A549 (cell line): ENCODE results near the gene LMF1.

ENCODE experiments used
- CTCF ChIP-seq: fragments of >200 bp; sonication (Bioruptor Twin); formaldehyde crosslinking; IDR thresholded peaks from 3 replicates; pipeline ENCODE4 v1.5.1; 2016
- EP300 ChIP-seq, 2 experiments: fragments of >200 bp; sonication (Bioruptor Twin); formaldehyde crosslinking; IDR thresholded peaks; 2 replicates in 1 of 2; 3 replicates in 1 of 2; pipeline ENCODE4 v1.6.1; 2016 to 2017
- HMGXB4 ChIP-seq: fragments of 250-450 bp; sonication (Bioruptor Pico); IDR thresholded peaks from 2 replicates; pipeline ENCODE4 v1.5.0; 2021; ENCODE audit warnings: mild to moderate bottlenecking, moderate library complexity, borderline replicate concordance
- KDM1A ChIP-seq: fragments of 200-600 bp; sonication (generic); IDR thresholded peaks from 2 replicates; pipeline ENCODE4 v1.6.1; 2016; ENCODE audit warnings: low read depth, mild to moderate bottlenecking
- MAFK ChIP-seq: fragments of 450-650 bp; IDR thresholded peaks from 2 replicates; pipeline ENCODE4 v1.6.1; 2014; ENCODE audit not compliant: partially characterized antibody
- POLR2A ChIP-seq: IDR thresholded peaks from 2 replicates; pipeline ENCODE4 v1.6.1; 2012; ENCODE audit warnings: mild to moderate bottlenecking, low read length
- RFX5 ChIP-seq: fragments of 450-650 bp; IDR thresholded peaks from 2 replicates; pipeline ENCODE4 v1.7.1; 2014; ENCODE audit warnings: antibody characterized with exemption, mild to moderate bottlenecking, moderate library complexity
- RNF2 ChIP-seq: fragments of 200-600 bp; sonication (generic); IDR thresholded peaks from 2 replicates; pipeline ENCODE4 v1.6.1; 2016; ENCODE audit warnings: low read depth, mild to moderate bottlenecking, antibody characterized with exemption, moderate library complexity, borderline replicate concordance
- TF ChIP-seq, protein P1 (sequence below): fragments of 200-600 bp; sonication (generic); IDR thresholded peaks from 2 replicates; pipeline ENCODE4 v1.6.1; 2016; ENCODE audit warnings: antibody characterized with exemption, mild to moderate bottlenecking, moderate library complexity
- TF ChIP-seq, protein P2 (sequence below): IDR thresholded peaks from 2 replicates; pipeline ENCODE4 v1.6.1; 2012; ENCODE audit warnings: low read depth, borderline replicate concordance
- TF ChIP-seq, protein P3 (sequence below): IDR thresholded peaks from 2 replicates; pipeline ENCODE4 v1.6.1; 2012

GRCh38 chr16:901149-901548, 69.6 kb downstream of the LMF1 start:
- TF ChIP-seq CTCF, result no peak
- TF ChIP-seq POLR2A, result no peak
- TF ChIP-seq, protein P1, sequence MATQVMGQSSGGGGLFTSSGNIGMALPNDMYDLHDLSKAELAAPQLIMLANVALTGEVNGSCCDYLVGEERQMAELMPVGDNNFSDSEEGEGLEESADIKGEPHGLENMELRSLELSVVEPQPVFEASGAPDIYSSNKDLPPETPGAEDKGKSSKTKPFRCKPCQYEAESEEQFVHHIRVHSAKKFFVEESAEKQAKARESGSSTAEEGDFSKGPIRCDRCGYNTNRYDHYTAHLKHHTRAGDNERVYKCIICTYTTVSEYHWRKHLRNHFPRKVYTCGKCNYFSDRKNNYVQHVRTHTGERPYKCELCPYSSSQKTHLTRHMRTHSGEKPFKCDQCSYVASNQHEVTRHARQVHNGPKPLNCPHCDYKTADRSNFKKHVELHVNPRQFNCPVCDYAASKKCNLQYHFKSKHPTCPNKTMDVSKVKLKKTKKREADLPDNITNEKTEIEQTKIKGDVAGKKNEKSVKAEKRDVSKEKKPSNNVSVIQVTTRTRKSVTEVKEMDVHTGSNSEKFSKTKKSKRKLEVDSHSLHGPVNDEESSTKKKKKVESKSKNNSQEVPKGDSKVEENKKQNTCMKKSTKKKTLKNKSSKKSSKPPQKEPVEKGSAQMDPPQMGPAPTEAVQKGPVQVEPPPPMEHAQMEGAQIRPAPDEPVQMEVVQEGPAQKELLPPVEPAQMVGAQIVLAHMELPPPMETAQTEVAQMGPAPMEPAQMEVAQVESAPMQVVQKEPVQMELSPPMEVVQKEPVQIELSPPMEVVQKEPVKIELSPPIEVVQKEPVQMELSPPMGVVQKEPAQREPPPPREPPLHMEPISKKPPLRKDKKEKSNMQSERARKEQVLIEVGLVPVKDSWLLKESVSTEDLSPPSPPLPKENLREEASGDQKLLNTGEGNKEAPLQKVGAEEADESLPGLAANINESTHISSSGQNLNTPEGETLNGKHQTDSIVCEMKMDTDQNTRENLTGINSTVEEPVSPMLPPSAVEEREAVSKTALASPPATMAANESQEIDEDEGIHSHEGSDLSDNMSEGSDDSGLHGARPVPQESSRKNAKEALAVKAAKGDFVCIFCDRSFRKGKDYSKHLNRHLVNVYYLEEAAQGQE, result no peak
- TF ChIP-seq KDM1A, result no peak
- TF ChIP-seq EP300 (IDR thresholded peaks at IDR 0.05), result no peak
- TF ChIP-seq, protein P2, sequence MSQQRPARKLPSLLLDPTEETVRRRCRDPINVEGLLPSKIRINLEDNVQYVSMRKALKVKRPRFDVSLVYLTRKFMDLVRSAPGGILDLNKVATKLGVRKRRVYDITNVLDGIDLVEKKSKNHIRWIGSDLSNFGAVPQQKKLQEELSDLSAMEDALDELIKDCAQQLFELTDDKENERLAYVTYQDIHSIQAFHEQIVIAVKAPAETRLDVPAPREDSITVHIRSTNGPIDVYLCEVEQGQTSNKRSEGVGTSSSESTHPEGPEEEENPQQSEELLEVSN, result no peak
- no peak for TF ChIP-seq HMGXB4 (CRISPR knock-in tag)
- TF ChIP-seq RFX5, result no peak
- no peak for TF ChIP-seq MAFK
- TF ChIP-seq, protein P3, sequence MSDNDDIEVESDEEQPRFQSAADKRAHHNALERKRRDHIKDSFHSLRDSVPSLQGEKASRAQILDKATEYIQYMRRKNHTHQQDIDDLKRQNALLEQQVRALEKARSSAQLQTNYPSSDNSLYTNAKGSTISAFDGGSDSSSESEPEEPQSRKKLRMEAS, result no peak
- no peak for TF ChIP-seq RNF2
